Endothelial cell of umbilical vein (primary cell): ENCODE results near the gene NOTCH3. TPM values are rescaled to one million over a fixed set of nuclear protein-coding genes. Genes with fewer than 3 reads are reported as not detected.

Source experiments
- BruUV-seq: library from RNA; stranded (reverse); fragments of 400-500 nt; replicated peaks from 2 replicates; lab custom pipeline; 2021; lab: Mats Ljungman, UMichigan
- CTCF ChIA-PET: fragments of 300-600, 350-600 bp; sonication (Branson Sonifier 250); formaldehyde crosslinking; loops from one replicate; lab custom pipeline; 2021; ENCODE audit warnings: antibody characterized with exemption, inconsistent platforms; lab: Charles Lee
- POLR2A ChIA-PET: fragments of 300-600, 350-600 bp; sonication (Branson Sonifier 250); formaldehyde crosslinking; loops from one replicate; lab custom pipeline; 2021; ENCODE audit warnings: antibody characterized with exemption, inconsistent platforms; lab: Charles Lee
- DNase-seq: peaks from one replicate; pipeline ENCODE4 v3.0.0-alpha.2; 2011; ENCODE audit warnings: low read depth, low spot score
- FAIRE-seq: peaks from 2 replicates; lab custom pipeline; 2011; peaks lifted over from hg19 to GRCh38; lab: Jason Lieb, UNC
- H2AFZ ChIP-seq: 2 replicates; pipeline ENCODE4 v1.6.0; 2012; ENCODE audit warnings: low read depth, low read length, control low read depth, inconsistent platforms
- H3K27ac ChIP-seq: 2 replicates; pipeline ENCODE4 v1.5.1; 2011; ENCODE audit warnings: low read depth, mild to moderate bottlenecking, control low read depth, low read length, moderate library complexity; ENCODE audit not compliant: insufficient read depth
- H3K27me3 ChIP-seq, 2 experiments: 2 replicates each; pipeline versions ENCODE4 v1.6.0 to v1.6.1; 2011; ENCODE audit warnings: low read length in 2 of 2, mixed read lengths in 1 of 2; ENCODE audit not compliant: control insufficient read depth in 2 of 2, insufficient read depth in 2 of 2
- H3K36me3 ChIP-seq, 2 experiments: 2 replicates in 1 of 2; 3 replicates in 1 of 2; pipeline ENCODE4 v1.5.1; 2011; ENCODE audit warnings: low read length in 2 of 2, mild to moderate bottlenecking in 1 of 2, moderate library complexity in 1 of 2; ENCODE audit not compliant: control insufficient read depth in 2 of 2, insufficient read depth in 2 of 2; ENCODE audit errors: extremely low read depth in 1 of 2
- H3K4me1 ChIP-seq: 3 replicates; pipeline ENCODE4 v1.5.1; 2011; ENCODE audit warnings: mild to moderate bottlenecking, low read length; ENCODE audit not compliant: control insufficient read depth, insufficient read depth; ENCODE audit errors: extremely low read depth
- H3K4me2 ChIP-seq: 2 replicates; pipeline ENCODE4 v1.6.1; 2011; ENCODE audit warnings: low read length, control low read depth, mixed read lengths; ENCODE audit not compliant: insufficient read depth
- H3K4me3 ChIP-seq, 3 experiments: fragments of 200-600 bp in 1 of 3; sonication (generic), shearing (Covaris generic) in 1 of 3; replicated peaks in 1 of 3; 2 replicates each; pipeline ENCODE4 v1.5.1; 2011 to 2016; ENCODE audit warnings: control low read depth in 3 of 3, low read length in 3 of 3, mild to moderate bottlenecking in 2 of 3, inconsistent platforms in 1 of 3, low read depth in 1 of 3, moderate library complexity in 1 of 3; ENCODE audit not compliant: insufficient read depth in 1 of 3
- H3K79me2 ChIP-seq: 2 replicates; pipeline ENCODE4 v1.6.0; 2012; ENCODE audit warnings: low read length, inconsistent platforms; ENCODE audit not compliant: control insufficient read depth, insufficient read depth
- H3K9ac ChIP-seq: replicated peaks from 2 replicates; pipeline ENCODE3; 2011; ENCODE audit warnings: low read length, control low read depth; ENCODE audit not compliant: insufficient read depth; ENCODE audit errors: extremely low read depth
- H3K9me1 ChIP-seq: replicated peaks from 3 replicates; pipeline ENCODE4 v1.6.0; 2011; ENCODE audit warnings: mild to moderate bottlenecking, low read length; ENCODE audit not compliant: control insufficient read depth, insufficient read depth; ENCODE audit errors: extremely low read depth
- H3K9me3 ChIP-seq: replicated peaks from 2 replicates; pipeline ENCODE4 v1.5.1; 2012; ENCODE audit warnings: low read length, inconsistent platforms; ENCODE audit not compliant: control insufficient read depth, insufficient read depth
- H4K20me1 ChIP-seq: replicated peaks from 2 replicates; pipeline ENCODE3; 2011; ENCODE audit warnings: mild to moderate bottlenecking, low read length; ENCODE audit not compliant: control insufficient read depth, insufficient read depth; ENCODE audit errors: extremely low read depth
- EZH2 ChIP-seq: IDR thresholded peaks from 2 replicates; pipeline ENCODE4 v1.6.1; 2012; ENCODE audit warnings: borderline replicate concordance, low read depth, mild to moderate bottlenecking, moderate library complexity, low read length, inconsistent platforms; ENCODE audit not compliant: severe bottlenecking
- FOS ChIP-seq: IDR thresholded peaks from 2 replicates; pipeline ENCODE4 v1.6.1; 2011; ENCODE audit warnings: mild to moderate bottlenecking, low read length, moderate library complexity, borderline replicate concordance; ENCODE audit not compliant: insufficient read depth
- GATA2 ChIP-seq: IDR thresholded peaks from 2 replicates; pipeline ENCODE4 v1.7.0; 2011; ENCODE audit warnings: low read depth, mild to moderate bottlenecking, moderate library complexity, mixed read lengths, low read length; ENCODE audit not compliant: insufficient read length, insufficient read depth
- JUN ChIP-seq: IDR thresholded peaks from 2 replicates; pipeline ENCODE4 v1.6.1; 2011; ENCODE audit warnings: borderline replicate concordance, low read depth; ENCODE audit not compliant: insufficient read length, insufficient read depth
- MYC ChIP-seq: IDR thresholded peaks from one replicate; pipeline ENCODE4 v1.6.1; 2011; ENCODE audit warnings: mild to moderate bottlenecking, low read depth, low read length
- POLR2A ChIP-seq: IDR thresholded peaks from 2 replicates; pipeline ENCODE4 v1.6.1; 2012; ENCODE audit warnings: low read depth, mild to moderate bottlenecking, control low read depth, low read length
- POLR2AphosphoS5 ChIP-seq: IDR thresholded peaks from 2 replicates; pipeline ENCODE4 v1.6.1; 2012; ENCODE audit warnings: low read depth, mild to moderate bottlenecking, control low read depth, low read length, moderate library complexity; ENCODE audit not compliant: insufficient read depth
- dilution Hi-C: fragments of 300-500 bp; cut with MboI; formaldehyde crosslinking; loops from one replicate; pipeline ENCODE4 v1.15.0; 2019; ENCODE audit warnings: low sequenced_read_pairs; ENCODE audit not compliant: extremely low pct_ligation_motif_present
- intact Hi-C: fragments of 100-400 bp; cut with micrococcal nuclease; formaldehyde crosslinking; loops from one replicate; pipeline ENCODE4 v1.10.0; 2022
- polyA plus RNA-seq, 4 experiments: library from polyadenylated mRNA; depleted of rRNA in 3 of 4; stranded (reverse) in 3 of 4; unstranded in 1 of 4; fragments of >200 nt; gene quantifications; 2 replicates each; pipeline versions ENCODE4 v1.2.1 to v1.2.3, GENCODE V29; 2011 to 2012; ENCODE audit warnings: missing spikeins in 1 of 4
- total RNA-seq: library from RNA; stranded (reverse); gene quantifications from 2 replicates; pipeline ENCODE4 v1.2.3, GENCODE V29; 2021
- TF ChIP-seq, protein P1 (sequence below), 2 donors: IDR thresholded peaks; 1 replicate in 1 of 2; 2 replicates in 1 of 2; pipeline ENCODE4 v1.5.1; 2011; ENCODE audit warnings: low read length in 2 of 2, mild to moderate bottlenecking in 2 of 2, moderate library complexity in 2 of 2, control low read depth in 1 of 2, inconsistent platforms in 1 of 2, low read depth in 1 of 2; ENCODE audit not compliant: insufficient read depth in 1 of 2; ENCODE audit errors: extremely low read depth in 1 of 2
- TF ChIP-seq, protein P2 (sequence below): IDR thresholded peaks from 2 replicates; pipeline ENCODE4 v1.6.1; 2011; ENCODE audit not compliant: insufficient read depth, insufficient read length

The NOTCH3 gene
- total and polyA plus RNA-seq, 2 donors (not counting 3 experiments of a cell fraction or from before 2014, with no cell fraction given): 0.63 to 1.5 TPM

DNA sequence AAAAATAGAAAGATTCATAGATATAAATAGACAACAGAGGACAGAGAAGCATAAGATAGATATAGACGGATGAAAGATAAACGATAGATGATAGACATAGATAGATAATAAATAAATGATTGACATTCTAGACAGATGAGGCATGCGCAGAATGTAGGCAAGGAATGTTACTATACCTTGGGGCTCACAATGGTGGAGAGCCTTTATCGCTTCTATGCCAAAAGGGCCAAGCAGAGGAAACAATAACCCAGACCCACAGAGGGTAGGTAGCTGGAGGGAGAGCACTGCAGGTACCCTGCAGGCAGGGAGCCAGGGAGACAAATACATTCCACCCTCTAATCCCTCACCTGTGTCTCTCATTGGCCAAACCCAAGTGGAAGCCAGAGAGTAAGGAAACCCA, 44.4 kb downstream of the NOTCH3 start:
- no peak for FAIRE-seq
- CTCF ChIA-PET: interaction anchor here (3.7 kb wide), 1 partner anchor 64 kb away, joined by 12 read pairs; no protein-coding TSS in a partner anchor

GRCh38 chr19:15155296-15155695, 45.5 kb downstream of the NOTCH3 start:
- no peak overlapping the region for H3K4me3 ChIP-seq
- BruUV-seq: no TSS peak
- no peaks in the 10 kb centered on the region for H3K4me1 ChIP-seq
- TF ChIP-seq POLR2A (no peak), POLR2AphosphoS5 (no peak), FOS (no peak), EZH2 (no peak), MYC (no peak), GATA2 (no peak), JUN (no peak)
- TF ChIP-seq, protein P1, sequence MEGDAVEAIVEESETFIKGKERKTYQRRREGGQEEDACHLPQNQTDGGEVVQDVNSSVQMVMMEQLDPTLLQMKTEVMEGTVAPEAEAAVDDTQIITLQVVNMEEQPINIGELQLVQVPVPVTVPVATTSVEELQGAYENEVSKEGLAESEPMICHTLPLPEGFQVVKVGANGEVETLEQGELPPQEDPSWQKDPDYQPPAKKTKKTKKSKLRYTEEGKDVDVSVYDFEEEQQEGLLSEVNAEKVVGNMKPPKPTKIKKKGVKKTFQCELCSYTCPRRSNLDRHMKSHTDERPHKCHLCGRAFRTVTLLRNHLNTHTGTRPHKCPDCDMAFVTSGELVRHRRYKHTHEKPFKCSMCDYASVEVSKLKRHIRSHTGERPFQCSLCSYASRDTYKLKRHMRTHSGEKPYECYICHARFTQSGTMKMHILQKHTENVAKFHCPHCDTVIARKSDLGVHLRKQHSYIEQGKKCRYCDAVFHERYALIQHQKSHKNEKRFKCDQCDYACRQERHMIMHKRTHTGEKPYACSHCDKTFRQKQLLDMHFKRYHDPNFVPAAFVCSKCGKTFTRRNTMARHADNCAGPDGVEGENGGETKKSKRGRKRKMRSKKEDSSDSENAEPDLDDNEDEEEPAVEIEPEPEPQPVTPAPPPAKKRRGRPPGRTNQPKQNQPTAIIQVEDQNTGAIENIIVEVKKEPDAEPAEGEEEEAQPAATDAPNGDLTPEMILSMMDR (IDR thresholded peaks at IDR 0.05; ENCODE audit: extremely low read depth in 1 of 2, insufficient read depth in 1 of 2, low read depth in 1 of 2, low read length in 2 of 2): no peak
- TF ChIP-seq, protein P2, sequence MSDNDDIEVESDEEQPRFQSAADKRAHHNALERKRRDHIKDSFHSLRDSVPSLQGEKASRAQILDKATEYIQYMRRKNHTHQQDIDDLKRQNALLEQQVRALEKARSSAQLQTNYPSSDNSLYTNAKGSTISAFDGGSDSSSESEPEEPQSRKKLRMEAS: no peak
- no peaks in the 10 kb centered on the region for H3K9me1 ChIP-seq
- no peaks in the 10 kb centered on the region for H4K20me1 ChIP-seq
- no peaks in the 10 kb centered on the region for H3K79me2 ChIP-seq
- ChIA-PET POLR2A (no interaction called here), CTCF (interaction anchor here (1.2 to 7.4 kb wide), 5 partner anchors 18 to 63 kb away, joined by 5 to 176 read pairs (median 8); a partner anchor contains a TSS)
- dilution Hi-C loops: no loop called here
- FAIRE-seq: no peak
- no peak for DNase-seq
- peaks cover 0 to 2% of the 10 kb centered on the region in 2 experiments for H3K27me3 ChIP-seq
- H3K9ac ChIP-seq: no peak overlapping the region
- H3K9me3 ChIP-seq: no peaks in the 10 kb centered on the region
- H2AFZ ChIP-seq: no peak overlapping the region
- H3K27ac ChIP-seq: no peak overlapping the region
- intact Hi-C loops: no loop called here
- H3K4me2 ChIP-seq: no peak overlapping the region
- H3K36me3 ChIP-seq: no peaks in the 10 kb centered on the region

More for the DNA sequence above, 44.4 kb downstream of the NOTCH3 start:
- Histone ChIP-seq H3K27ac (no peak overlapping the region), H3K4me1 (no peaks in the 10 kb centered on the region), H3K27me3 (peaks cover 0 to 2% of the 10 kb centered on the region in 2 experiments), H3K4me3 (no peak overlapping the region), H3K4me2 (no peak overlapping the region), H3K9me3 (no peaks in the 10 kb centered on the region), H2AFZ (no peak overlapping the region), H3K36me3 (no peaks in the 10 kb centered on the region), H3K9ac (no peak overlapping the region), H3K9me1 (no peaks in the 10 kb centered on the region), H4K20me1 (no peaks in the 10 kb centered on the region), H3K79me2 (no peaks in the 10 kb centered on the region)
- POLR2A ChIA-PET: no interaction called here
- intact Hi-C loops: no loop called here
- TF ChIP-seq JUN: no peak
- dilution Hi-C loops: no loop called here
- BruUV-seq: no TSS peak
- no peak for DNase-seq
